Fibroblast of lung (primary cell): ENCODE data around the gene HLA-DMA. TPM values are rescaled to one million over a fixed set of nuclear protein-coding genes. Genes with fewer than 3 reads are reported as not detected.

ENCODE experiments used
- DNase-seq, 2 donors: peaks; one replicate each; pipeline versions ENCODE4 v3.0.0 to v3.0.0-alpha.2; 2010; ENCODE audit warnings: low read depth in 2 of 2
- H2AFZ ChIP-seq: 2 replicates; pipeline ENCODE4 v1.5.1; 2012; ENCODE audit warnings: low read length, control low read depth, inconsistent platforms
- H3K27ac ChIP-seq: 2 replicates; pipeline ENCODE4 v1.5.1; 2011; ENCODE audit warnings: low read length, control low read depth; ENCODE audit not compliant: insufficient read depth
- H3K27me3 ChIP-seq: 2 replicates; pipeline ENCODE4 v1.5.1; 2011; ENCODE audit warnings: mild to moderate bottlenecking, low read length; ENCODE audit not compliant: control insufficient read depth, insufficient read depth
- H3K36me3 ChIP-seq: 2 replicates; pipeline ENCODE4 v1.5.1; 2011; ENCODE audit warnings: low read length; ENCODE audit not compliant: control insufficient read depth, insufficient read depth
- H3K4me1 ChIP-seq: 2 replicates; pipeline ENCODE4 v1.5.1; 2011; ENCODE audit warnings: low read length; ENCODE audit not compliant: control insufficient read depth, insufficient read depth; ENCODE audit errors: extremely low read depth
- H3K4me2 ChIP-seq: 2 replicates; pipeline ENCODE4 v1.5.1; 2011; ENCODE audit warnings: low read length, control low read depth; ENCODE audit not compliant: insufficient read depth; ENCODE audit errors: extremely low read depth
- H3K4me3 ChIP-seq, 4 experiments: fragments of 200-600 bp in 1 of 4; sonication (generic) in 1 of 4; replicated peaks in 1 of 4; 2 replicates each; pipeline ENCODE4 v1.5.1; 2011 to 2016; ENCODE audit warnings: low read length in 4 of 4, low read depth in 3 of 4, mild to moderate bottlenecking in 3 of 4, control low read depth in 2 of 4, inconsistent platforms in 1 of 4, mixed read lengths in 1 of 4; ENCODE audit not compliant: insufficient read depth in 1 of 4; ENCODE audit errors: control extremely low read depth in 1 of 4
- H3K79me2 ChIP-seq: 2 replicates; pipeline ENCODE4 v1.5.1; 2012; ENCODE audit warnings: mild to moderate bottlenecking, low read length, inconsistent platforms; ENCODE audit not compliant: control insufficient read depth, insufficient read depth
- H3K9ac ChIP-seq: 2 replicates; pipeline ENCODE4 v1.5.1; 2011; ENCODE audit warnings: mild to moderate bottlenecking, low read length, control low read depth; ENCODE audit not compliant: insufficient read depth
- H3K9me3 ChIP-seq: 2 replicates; pipeline ENCODE4 v1.5.1; 2012; ENCODE audit warnings: low read depth, low read length; ENCODE audit not compliant: control insufficient read depth, insufficient read depth
- H4K20me1 ChIP-seq: 2 replicates; pipeline ENCODE4 v1.5.1; 2011; ENCODE audit warnings: low read length; ENCODE audit not compliant: control insufficient read depth, insufficient read depth; ENCODE audit errors: extremely low read depth
- CTCF ChIP-seq, 2 donors: IDR thresholded peaks in 1 of 2; conservative IDR thresholded peaks in 1 of 2; 1 replicate in 1 of 2; 2 replicates in 1 of 2; pipeline ENCODE4 v1.5.1; 2011 to 2012; ENCODE audit warnings: low read length in 2 of 2, control low read depth in 1 of 2, inconsistent platforms in 1 of 2, low read depth in 1 of 2, mild to moderate bottlenecking in 1 of 2
- EZH2 ChIP-seq: IDR thresholded peaks from 2 replicates; pipeline ENCODE4 v1.5.1; 2012; ENCODE audit warnings: low read length, control low read depth, mild to moderate bottlenecking; ENCODE audit errors: missing control alignments
- polyA plus RNA-seq, 2 donors: library from polyadenylated mRNA; depleted of rRNA in 1 of 2; stranded (reverse) in 1 of 2; unstranded in 1 of 2; fragments of >200 nt; gene quantifications; 2 replicates each; pipeline ENCODE4 v1.2.1, GENCODE V29; 2011 to 2012; ENCODE audit warnings: missing spikeins in 1 of 2
- total RNA-seq: library from RNA; depleted of rRNA; stranded (reverse); fragments of >200 nt; gene quantifications from 2 replicates; pipeline ENCODE4 v1.2.1, GENCODE V29; 2014

HLA-DMA gene
- total and polyA plus RNA-seq, 2 donors (not counting 1 experiment from before 2014, with no cell fraction given): 7.1 to 12.1 TPM

DNA sequence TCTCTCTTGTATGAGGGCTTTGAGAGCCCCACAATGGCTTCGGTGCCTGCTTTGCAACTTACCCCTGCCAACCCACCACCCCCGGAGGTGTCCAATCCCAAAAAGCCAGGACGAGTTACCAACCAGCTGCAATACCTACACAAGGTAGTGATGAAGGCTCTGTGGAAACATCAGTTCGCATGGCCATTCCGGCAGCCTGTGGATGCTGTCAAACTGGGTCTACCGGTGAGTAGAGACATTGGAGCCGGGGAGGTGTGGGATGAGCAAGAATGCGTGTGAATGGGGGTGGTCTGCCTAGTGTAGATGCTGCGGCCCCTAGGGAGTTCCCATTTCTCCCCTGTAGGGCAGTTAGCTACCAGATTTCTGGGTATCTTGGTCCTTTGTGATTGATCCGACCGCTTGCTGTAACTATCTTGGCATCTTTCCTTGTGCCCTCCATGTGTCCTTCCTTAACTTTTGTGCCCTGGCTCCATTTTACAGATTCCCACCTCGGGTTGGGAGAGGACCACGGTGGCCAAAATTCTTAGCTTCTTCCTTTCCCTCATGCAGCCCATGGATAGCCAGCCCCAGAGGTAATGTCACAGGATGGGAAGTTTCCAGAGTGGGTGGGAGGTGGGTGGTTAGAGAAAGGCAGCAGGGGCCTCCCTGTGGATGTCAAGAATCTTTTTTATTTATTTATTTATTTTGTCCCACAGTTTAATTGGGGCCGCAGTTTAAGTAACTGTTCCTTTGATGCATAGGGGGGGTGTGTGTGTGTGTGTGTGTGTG, 21.8 kb upstream of the HLA-DMA start:
- no peak for TF ChIP-seq EZH2
- no peak for TF ChIP-seq CTCF (conservative IDR thresholded peaks at IDR 0.05 in 1 of 2, IDR thresholded peaks at IDR 0.05 in 1 of 2; ENCODE audit: low read depth in 1 of 2, low read length in 2 of 2)
- peaks cover 38% of the 10 kb centered on the region for H3K36me3 ChIP-seq
- peak overlapping the region; percentile 51 for H3K9ac ChIP-seq
- no peaks in the 10 kb centered on the region for H3K27me3 ChIP-seq
- H3K4me1 ChIP-seq: peaks cover 5% of the 10 kb centered on the region
- peak overlapping the region; percentile 95 for H3K4me2 ChIP-seq
- H2AFZ ChIP-seq: no peak overlapping the region
- peaks cover 22% of the 10 kb centered on the region for H4K20me1 ChIP-seq
- H3K27ac ChIP-seq: peak overlapping the region; percentile 15
- H3K9me3 ChIP-seq: no peaks in the 10 kb centered on the region
- peaks cover 72% of the 10 kb centered on the region for H3K79me2 ChIP-seq
- no peak for DNase-seq
- H3K4me3 ChIP-seq: peak overlapping the region; percentile 51 to 100 (median 98)

DNA sequence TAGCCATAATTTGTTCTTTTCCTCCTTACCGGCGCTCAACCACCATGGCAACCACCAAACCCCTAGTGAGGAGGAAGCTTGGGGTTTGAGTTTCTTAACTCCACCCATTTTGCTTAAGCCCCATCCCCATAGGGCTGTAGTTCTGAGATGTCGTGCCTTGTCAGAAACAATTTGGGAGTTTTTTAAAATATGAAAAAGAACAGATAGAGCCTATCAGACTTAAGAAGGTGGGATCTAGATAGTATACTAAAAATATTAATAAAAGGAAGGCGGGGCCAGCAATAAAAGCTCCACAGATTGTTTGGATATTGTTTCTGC, 21.1 kb upstream of the HLA-DMA start:
- Histone ChIP-seq H3K79me2 (peaks cover 68% of the 10 kb centered on the region), H3K9ac (peak overlapping the region; percentile 70), H3K4me3 (peak overlapping the region; percentile 51 to 100 (median 98)), H3K27ac (peak overlapping the region; percentile 75), H3K4me1 (peaks cover 5% of the 10 kb centered on the region), H3K4me2 (peak overlapping the region; percentile 95), H3K9me3 (no peaks in the 10 kb centered on the region), H3K36me3 (peaks cover 35% of the 10 kb centered on the region), H4K20me1 (peaks cover 22% of the 10 kb centered on the region), H3K27me3 (no peaks in the 10 kb centered on the region), H2AFZ (no peak overlapping the region)
- TF ChIP-seq EZH2 (no peak), CTCF (conservative IDR thresholded peaks at IDR 0.05 in 1 of 2, IDR thresholded peaks at IDR 0.05 in 1 of 2; ENCODE audit: low read depth in 1 of 2, low read length in 2 of 2) (no peak)
- DNase-seq: peak; percentile 64 to 72

- H3K4me1 ChIP-seq: peaks cover 5% of the 10 kb centered on the region
- H3K9ac ChIP-seq: peak overlapping the region; percentile 70
- peaks cover 22% of the 10 kb centered on the region for H4K20me1 ChIP-seq
- DNase-seq: peak in 1 of 2 donors; percentile 40
- no peak for TF ChIP-seq CTCF (conservative IDR thresholded peaks at IDR 0.05 in 1 of 2, IDR thresholded peaks at IDR 0.05 in 1 of 2; ENCODE audit: low read depth in 1 of 2, low read length in 2 of 2)
- TF ChIP-seq EZH2: no peak
- H3K36me3 ChIP-seq: peaks cover 31% of the 10 kb centered on the region
- H3K27ac ChIP-seq: peak overlapping the region; percentile 75
- no peaks in the 10 kb centered on the region for H3K9me3 ChIP-seq
- no peak overlapping the region for H2AFZ ChIP-seq
- peak overlapping the region; percentile 48 for H3K4me2 ChIP-seq
- peaks cover 64% of the 10 kb centered on the region for H3K79me2 ChIP-seq
- H3K27me3 ChIP-seq: no peaks in the 10 kb centered on the region
- H3K4me3 ChIP-seq: peak overlapping the region; percentile 51 to 100 (median 98)
These were observed 20.5 kb upstream of the HLA-DMA start for GRCh38 chr6:32973144-32974015.
